HCT116 (cell line): Measurements from ENCODE around the gene MED23.

Experiments
- CTCF ChIP-seq, 3 experiments: fragments of 200-600 bp in 1 of 3; sonication (generic) in 1 of 3; IDR thresholded peaks in 2 of 3; conservative IDR thresholded peaks in 1 of 3; 2 replicates each; pipeline ENCODE4 v1.5.1; 2012 to 2017; ENCODE audit warnings: low read depth in 2 of 3, low read length in 2 of 3, antibody characterized with exemption in 1 of 3, borderline replicate concordance in 1 of 3, control low read depth in 1 of 3, mild to moderate bottlenecking in 1 of 3, mixed read lengths in 1 of 3, mixed run types in 1 of 3, moderate library complexity in 1 of 3; ENCODE audit not compliant: insufficient read depth in 1 of 3
- ELF1 ChIP-seq: IDR thresholded peaks from 2 replicates; pipeline ENCODE4 v1.6.1; 2012; ENCODE audit warnings: low read depth, borderline replicate concordance
- FOSL1 ChIP-seq: IDR thresholded peaks from 2 replicates; pipeline ENCODE4 v1.6.1; 2012; ENCODE audit warnings: low read depth
- MAX ChIP-seq: IDR thresholded peaks from 2 replicates; pipeline ENCODE4 v1.6.1; 2012
- POLR2A ChIP-seq: IDR thresholded peaks from 2 replicates; pipeline ENCODE4 v1.7.0; 2011; ENCODE audit warnings: borderline replicate concordance; ENCODE audit not compliant: insufficient read depth, insufficient read length; ENCODE audit errors: extremely low read depth
- SIN3A ChIP-seq: IDR thresholded peaks from 2 replicates; pipeline ENCODE4 v1.6.1; 2012; ENCODE audit warnings: low read depth
- YY1 ChIP-seq: IDR thresholded peaks from 2 replicates; pipeline ENCODE4 v1.6.1; 2011; ENCODE audit warnings: low read length, low read depth, moderate library complexity, mild to moderate bottlenecking; ENCODE audit not compliant: insufficient replicate concordance; ENCODE audit errors: extremely low read depth

- TF ChIP-seq MAX (no peak), CTCF (IDR thresholded peaks at IDR 0.05 in 2 of 3, conservative IDR thresholded peaks at IDR 0.05 in 1 of 3; ENCODE audit: borderline replicate concordance in 1 of 3, insufficient read depth in 1 of 3, low read depth in 2 of 3, low read length in 2 of 3) (no peak), YY1 (no peak), ELF1 (no peak), POLR2A (no peak), FOSL1 (no peak), SIN3A (no peak)
Observed at GRCh38 chr6:131656667-131657066, 28.6 kb upstream of the MED23 start.
